ENCODE data around the gene MAPRE2.

- TF ChIP-seq YY1 (IDR thresholded peaks at IDR 0.05; ENCODE audit: insufficient read depth, insufficient read length) (no peak), ZNF274 (IDR thresholded peaks at IDR 0.05; ENCODE audit: low read depth, low read length) (no peak), SUZ12 (IDR thresholded peaks at IDR 0.05; ENCODE audit: extremely low read depth, insufficient read depth, insufficient read length) (no peak)
Observed at GRCh38 chr18:35134190-35134730, 93.0 kb downstream of the MAPRE2 start.

All from NT2/D1 (cell line).